ENCODE data around the gene MIF.
"Not testable (repeated sequence)": the region's sequence is repeated elsewhere in the genome, so short reads cannot be mapped to it uniquely, and the experiment has no call there.

- TF ChIP-seq, protein P1, sequence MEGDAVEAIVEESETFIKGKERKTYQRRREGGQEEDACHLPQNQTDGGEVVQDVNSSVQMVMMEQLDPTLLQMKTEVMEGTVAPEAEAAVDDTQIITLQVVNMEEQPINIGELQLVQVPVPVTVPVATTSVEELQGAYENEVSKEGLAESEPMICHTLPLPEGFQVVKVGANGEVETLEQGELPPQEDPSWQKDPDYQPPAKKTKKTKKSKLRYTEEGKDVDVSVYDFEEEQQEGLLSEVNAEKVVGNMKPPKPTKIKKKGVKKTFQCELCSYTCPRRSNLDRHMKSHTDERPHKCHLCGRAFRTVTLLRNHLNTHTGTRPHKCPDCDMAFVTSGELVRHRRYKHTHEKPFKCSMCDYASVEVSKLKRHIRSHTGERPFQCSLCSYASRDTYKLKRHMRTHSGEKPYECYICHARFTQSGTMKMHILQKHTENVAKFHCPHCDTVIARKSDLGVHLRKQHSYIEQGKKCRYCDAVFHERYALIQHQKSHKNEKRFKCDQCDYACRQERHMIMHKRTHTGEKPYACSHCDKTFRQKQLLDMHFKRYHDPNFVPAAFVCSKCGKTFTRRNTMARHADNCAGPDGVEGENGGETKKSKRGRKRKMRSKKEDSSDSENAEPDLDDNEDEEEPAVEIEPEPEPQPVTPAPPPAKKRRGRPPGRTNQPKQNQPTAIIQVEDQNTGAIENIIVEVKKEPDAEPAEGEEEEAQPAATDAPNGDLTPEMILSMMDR (IDR thresholded peaks at IDR 0.05; ENCODE audit: borderline replicate concordance, extremely low read depth, low read length, poor library complexity, severe bottlenecking), result not testable (repeated sequence)
- not testable (repeated sequence) for TF ChIP-seq EZH2 (IDR thresholded peaks at IDR 0.05; ENCODE audit: borderline replicate concordance, low read depth, low read length, severe bottlenecking)
Measured at GRCh38 chr22:23907423-23907822, 13.2 kb downstream of the MIF start.
